HG03520 (cell line): Measurements from ENCODE around the gene TRIM40.

ENCODE experiments used
- ATAC-seq: cut with Tn5 transposase; IDR thresholded peaks from one replicate; pipeline ENCODE4 v1.9.1; 2021; ENCODE audit warnings: mild to moderate bottlenecking, moderate library complexity; ENCODE audit not compliant: unreplicated experiment

The TRIM40 gene

DNA sequence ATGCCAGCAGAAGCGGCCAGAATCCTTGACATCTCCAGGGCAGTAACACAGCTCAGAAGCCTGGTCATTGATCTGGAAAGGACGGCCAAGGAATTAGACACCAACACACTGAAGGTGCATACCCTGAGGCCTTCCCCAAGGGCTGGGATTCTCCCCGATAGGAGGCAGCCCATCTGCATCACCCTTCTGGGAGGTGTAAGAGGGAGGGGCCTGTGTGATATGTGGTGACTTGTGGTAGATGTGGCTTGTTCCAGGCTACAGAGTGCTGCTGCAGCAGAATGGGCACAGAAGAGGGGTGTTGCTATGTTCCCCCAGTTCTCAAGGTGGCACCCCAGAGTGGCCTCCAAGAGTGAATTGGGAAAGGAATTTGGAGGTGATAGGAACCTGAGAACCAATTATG lies 11.2 kb downstream of the TRIM40 start:
- no peak for ATAC-seq

DNA sequence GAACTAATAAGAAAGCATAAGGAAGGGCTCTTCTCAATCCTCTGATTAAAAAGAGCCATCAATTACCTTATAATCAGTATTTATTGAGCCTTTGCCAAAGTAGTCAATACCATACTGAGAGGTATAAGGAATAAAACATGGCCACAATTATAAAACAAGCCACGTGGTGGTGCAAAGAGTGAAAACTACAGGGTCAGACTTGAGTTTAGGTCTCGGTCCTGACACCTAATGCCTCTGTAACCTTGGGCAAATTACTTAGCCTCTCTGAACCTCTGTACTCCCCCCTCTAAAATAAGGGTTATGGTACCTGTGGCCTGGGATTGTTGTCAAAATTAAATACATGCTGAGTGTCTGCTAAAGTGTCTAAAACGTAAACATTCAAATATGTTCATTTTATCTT lies 13.3 kb downstream of the TRIM40 start:
- no peak for ATAC-seq

DNA sequence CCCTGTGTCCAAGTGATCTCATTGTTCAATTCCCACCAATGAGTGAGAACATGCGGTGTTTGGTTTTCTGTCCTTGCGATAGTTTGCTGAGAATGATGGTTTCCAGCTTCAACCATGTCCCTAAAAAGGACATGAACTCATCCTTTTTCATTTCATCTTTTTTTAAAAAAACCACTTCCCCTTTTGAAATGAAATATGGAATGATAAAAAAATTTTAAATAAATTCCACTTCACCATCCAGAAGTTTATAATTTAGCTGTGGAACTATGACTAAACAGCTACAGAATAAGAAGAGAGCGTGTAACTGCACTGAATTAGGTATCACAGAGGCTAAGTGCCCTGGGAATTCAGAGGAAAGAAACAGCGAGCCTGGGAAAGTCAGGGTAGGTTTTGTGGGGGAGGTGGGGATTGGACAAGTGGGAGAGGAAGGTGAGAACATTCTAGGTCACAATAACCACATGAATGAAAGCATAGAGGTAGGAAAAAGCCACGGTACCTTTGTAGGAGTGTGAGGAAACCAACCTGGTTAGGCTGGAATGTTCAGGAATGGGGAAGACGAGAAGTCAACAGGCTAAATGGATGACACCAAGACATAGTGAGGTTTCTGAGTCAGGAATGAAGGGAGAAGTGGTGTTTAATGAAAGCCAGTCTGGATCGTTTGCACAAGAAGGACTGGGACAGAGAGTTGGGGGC lies 14.1 kb downstream of the TRIM40 start:
- no peak for ATAC-seq

DNA sequence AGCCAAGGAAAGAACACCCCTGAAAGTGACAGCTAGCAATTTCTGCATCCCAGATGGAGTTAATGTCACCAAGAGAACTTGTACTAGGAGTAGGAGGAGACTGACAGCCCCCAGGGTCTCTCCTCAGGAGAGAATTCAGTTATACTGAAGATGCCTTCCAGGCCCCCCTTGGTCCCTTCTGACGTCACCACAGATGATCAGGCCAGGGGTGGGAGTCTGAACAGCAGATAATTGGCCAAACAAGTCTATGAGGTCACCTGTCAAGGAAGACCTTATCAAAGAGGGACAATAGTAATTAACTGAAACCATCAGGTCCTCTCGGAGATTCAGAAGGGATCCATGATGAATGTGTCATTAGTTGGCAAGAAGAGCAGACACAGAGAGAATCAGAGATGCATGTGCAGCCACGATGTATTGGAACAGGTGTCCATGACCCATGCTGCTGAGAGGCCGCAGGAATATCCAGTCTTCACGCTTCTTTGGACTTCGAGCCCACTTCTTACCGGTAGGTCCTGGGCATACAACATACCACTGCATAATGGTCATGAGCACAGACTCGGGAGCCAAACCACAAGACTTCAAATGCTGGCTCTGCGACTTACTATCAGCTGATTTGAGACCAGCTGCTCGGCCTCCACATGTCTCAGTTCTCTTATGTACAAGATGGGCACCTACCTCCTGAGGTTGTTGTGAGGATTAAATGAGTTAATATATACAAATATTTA lies 14.9 kb downstream of the TRIM40 start:
- no peak for ATAC-seq

DNA sequence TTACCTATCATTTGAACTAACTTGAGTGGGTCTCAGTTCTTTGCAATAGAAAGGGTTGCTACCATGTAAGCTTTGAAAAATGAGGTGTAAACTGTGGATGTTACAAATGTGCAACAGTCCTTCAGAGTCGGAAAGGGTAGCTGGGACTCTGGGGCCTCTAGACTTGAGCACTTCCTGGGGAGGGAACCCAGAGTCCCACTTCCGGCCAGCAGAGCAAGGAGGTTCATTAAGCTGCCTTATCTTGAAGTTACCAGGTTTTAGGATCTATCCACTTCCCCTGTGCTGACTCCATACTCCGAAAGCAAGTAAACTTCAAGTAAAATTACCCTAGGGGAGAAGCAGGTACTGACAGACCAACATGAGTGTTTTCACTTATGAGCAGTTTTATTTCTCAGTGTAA lies 15.6 kb downstream of the TRIM40 start:
- no peak for ATAC-seq

DNA sequence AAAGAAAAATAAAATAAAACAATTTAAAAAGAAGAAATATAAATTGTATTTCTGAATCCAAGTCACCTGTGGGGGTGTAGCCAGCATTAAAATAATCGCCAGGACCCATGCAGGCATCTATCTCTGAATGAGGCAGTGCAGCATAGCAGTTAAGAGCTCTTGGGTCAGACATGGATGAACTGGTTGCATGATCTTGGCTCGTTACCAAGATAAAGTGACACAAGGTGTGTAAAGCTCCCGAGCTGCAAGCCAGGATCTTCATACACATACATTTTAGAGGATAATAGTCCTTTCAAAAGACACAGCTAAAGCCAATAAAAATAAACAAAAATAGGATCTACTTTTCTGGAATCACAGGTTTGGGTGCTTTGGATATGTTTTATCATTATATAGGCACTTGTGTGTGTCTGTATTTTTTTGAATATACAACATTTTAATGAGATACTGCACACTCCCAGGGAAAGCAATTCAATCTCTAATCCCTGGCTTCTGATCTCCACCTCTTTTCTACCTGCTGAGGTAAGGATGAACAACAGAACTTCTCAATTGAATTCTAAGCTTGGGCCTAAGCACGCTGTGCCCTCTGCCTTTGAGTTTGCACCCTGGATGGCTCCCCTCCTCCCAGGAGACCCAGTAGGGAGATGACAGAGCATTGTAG lies 16.2 kb downstream of the TRIM40 start:
- no peak for ATAC-seq

DNA sequence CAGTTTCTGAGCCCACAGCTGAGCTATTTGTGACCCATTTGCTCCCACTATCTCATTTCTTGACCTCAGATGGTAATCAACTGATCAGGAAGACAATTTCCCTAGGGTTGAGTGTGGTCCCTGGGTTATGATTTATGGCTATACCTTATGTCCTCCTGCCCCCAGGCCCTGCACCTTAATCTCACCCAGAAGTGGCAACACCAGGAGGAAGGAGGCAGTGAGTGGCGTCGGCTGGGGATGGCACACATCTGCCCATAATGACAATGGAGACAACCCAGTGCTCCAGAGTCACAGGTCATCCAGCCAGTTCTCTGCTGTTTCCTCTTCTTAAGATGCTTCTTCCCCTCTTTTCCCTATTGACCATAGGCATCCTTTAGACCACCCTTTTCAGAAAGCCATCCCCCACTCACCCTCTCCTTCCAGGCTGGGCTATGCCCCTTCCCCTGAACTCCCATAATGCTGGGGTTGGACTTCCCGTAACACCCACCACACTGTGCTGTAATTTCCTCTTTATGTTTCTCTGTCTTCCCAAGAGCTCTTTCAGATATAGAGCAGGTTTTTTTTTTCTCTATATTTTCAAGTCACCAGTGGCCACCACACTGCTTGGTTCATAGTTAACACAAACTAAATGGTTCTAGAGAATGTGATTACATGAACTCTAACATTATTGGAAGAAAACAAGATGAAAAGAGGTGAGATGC lies 17.1 kb downstream of the TRIM40 start:
- ATAC-seq: no peak

DNA sequence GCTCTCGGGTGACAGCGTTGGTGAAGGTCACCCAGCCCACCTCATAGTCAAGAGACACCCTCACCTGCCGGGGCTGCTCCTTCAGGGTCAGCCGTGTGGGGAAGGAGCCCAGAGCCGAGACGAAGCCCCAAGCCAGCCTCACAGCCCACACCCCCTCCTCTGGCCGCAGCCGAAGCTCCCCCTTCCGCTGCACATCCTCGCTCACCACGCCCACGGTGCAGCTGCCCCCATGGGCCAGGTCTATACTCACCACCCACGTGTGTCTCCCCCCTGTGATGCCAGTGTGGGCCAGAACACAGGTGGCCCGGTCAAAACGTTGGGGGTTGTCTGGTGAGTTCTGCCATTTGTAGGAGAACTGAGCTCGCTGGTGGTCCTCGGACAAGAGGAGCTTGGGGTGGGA lies 18.1 kb downstream of the TRIM40 start:
- no peak for ATAC-seq

DNA sequence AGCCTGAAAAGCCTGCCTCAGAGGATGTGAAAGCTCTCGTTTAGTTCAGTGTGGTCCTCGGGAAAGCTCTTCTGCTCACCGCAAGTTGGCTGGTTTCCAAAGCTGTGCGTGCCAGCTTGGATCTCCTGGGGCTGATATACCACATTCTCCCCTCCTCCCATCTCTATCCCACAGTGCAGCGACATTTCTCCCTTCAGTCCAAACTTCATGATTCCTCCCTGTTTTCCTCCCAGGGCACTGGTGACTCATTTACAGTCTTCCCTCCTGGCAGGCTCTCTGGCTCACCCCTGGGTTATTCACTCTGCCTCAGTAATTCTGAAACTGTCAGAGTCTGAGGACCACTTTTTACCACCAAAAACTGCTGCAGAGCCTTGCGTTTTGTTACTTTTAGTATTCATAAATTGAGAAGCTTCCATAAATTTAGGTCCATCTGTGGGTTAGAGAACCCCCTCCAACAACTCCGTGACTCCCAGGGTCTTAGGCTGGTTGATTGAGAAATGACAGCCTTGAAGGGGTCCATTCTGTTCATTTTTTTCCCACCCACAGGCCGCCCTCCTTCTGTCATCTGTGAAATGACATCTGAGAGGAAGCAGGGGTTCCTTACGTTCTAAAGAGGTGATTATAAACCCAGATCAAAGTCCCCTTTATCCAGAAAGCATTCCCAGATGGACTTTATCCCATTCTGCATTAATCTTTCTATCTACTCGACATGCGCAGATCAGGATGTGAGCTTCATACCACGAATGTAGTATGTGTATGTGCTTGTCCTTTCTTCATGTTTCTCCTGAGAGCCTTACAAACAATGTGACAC lies 19.0 kb downstream of the TRIM40 start:
- ATAC-seq: no peak

DNA sequence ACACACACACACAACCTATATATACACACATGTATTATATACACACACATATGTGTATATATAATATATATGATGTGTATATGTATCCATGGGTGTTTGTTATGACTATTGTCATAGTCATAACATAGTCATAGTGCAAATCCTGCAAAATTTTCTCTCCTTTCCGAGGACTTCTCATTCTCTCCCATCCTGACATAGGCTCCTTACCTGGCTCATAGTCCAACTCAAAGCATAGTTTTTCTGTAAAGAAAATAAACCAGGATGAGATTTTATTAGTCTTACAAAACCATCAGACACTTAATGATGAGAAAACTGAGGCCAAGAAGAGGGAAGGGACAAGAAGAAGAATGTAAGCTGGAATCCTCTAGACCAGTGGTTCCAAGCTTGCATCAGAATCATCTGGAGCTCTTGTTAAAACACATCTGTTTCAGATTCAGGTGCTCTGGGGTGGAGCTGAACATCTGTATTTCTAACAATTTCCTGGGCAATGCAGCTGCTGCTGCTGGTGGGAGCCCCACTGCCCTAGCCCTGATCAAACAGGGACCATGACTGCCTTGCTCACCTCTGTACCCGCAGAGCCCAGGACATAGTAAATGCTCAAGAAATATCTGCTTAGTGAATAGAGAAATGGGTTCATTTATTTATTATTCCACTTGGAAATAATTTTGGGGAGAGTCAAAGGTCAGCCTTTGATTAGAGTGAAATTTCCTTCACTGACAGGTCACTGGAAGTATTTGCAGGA lies 19.8 kb downstream of the TRIM40 start:
- ATAC-seq: no peak

DNA sequence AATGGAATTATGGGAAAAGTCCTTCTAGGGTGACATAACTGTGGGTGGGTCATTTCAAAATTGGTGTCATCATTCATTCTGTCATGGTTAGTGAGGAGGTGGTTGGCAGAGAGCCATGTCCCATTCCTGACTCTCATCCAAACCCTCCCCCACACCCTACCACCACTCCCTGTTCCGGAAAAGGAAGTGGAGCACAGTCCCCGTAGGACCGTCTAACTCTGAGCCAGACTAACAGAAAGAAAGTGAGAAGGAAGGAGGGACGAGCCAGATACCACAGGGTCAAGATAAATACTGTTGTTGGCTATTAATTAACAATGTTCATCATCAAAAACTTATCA lies 20.3 kb downstream of the TRIM40 start:
- ATAC-seq: no peak

DNA sequence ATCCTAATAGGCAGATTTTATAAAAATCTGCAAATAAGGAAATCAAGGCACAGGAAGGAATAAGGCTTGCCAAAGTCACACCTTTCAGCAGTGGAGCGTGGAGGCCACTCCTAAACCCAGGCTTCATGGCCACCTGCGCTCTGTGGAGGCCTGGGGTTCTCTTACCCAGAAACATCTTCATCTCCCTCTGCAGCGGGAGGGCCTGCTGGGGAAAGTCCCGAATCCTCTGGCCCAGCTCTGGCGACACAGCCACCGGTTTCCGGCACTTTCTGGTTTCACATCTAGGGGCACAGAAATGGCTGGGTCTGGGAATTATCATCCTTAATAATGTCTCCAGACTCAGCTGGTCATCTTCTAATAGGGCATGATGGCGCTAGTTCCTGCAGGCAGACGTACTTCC lies 20.8 kb downstream of the TRIM40 start:
- ATAC-seq: no peak

DNA sequence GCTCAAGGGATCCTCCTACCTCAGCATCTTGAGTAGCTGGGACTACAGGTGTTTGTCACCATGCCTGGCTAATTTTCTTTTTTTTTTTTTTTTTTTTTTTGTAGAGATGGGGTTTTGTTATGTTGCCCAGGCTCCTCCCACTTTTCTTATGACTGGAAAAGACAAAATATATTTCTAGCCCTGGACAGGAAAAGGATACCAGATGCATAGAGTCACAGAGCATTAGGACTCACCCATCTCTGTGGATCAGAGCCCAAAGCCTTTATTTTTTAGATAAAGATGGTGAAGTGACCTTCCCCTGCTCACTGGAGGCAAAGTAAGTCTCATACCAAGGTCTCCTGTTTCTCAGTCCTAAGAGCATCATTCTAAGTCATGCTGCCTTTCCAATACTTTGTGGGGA lies 21.6 kb downstream of the TRIM40 start:
- ATAC-seq: no peak

DNA sequence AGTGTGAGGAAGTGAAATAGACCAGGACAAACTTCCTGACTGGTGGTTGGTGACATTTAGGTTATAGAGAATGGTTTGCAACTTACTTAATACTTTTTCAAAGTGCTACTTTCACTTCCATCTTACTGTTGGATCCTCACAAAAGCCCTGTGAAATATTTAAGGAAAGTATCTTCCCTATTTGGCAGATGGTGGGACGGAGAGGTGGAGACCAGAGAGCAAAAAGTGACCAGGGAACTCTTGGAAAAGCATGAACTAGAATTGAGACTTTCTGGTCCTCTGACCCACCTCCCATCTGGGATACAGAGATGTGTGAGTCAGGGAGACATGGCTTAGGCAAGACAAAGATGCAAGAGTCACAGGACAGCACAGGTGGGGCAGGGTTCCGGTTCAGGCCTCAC lies 22.1 kb downstream of the TRIM40 start:
- no peak for ATAC-seq

DNA sequence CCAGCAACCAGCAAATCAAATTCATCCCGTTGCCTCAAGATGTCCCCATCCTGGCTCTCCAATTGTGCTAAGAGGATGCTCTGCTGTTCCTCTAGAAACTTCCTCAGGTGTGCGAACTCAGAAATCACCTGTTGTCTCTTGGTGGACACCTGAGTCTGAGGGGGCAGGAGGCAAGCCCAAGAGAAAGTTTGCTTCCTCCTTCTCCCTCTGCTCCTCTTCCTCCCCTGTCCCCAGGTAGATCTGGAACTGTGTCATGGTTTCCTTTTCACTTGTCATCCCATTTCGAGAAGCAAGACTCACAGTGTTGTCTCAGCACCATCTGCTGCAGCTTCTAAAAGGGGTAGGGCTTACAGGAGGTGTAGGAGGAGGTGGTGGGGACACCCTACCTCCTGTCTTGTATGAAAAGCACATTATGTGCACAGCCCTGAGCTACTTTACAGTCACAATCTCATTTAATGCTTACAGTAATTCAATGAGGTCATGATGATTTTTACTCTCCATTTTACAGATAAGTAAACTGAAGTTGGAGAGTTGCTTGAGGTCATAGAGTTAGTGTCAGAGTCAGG lies 22.6 kb downstream of the TRIM40 start:
- no peak for ATAC-seq

DNA sequence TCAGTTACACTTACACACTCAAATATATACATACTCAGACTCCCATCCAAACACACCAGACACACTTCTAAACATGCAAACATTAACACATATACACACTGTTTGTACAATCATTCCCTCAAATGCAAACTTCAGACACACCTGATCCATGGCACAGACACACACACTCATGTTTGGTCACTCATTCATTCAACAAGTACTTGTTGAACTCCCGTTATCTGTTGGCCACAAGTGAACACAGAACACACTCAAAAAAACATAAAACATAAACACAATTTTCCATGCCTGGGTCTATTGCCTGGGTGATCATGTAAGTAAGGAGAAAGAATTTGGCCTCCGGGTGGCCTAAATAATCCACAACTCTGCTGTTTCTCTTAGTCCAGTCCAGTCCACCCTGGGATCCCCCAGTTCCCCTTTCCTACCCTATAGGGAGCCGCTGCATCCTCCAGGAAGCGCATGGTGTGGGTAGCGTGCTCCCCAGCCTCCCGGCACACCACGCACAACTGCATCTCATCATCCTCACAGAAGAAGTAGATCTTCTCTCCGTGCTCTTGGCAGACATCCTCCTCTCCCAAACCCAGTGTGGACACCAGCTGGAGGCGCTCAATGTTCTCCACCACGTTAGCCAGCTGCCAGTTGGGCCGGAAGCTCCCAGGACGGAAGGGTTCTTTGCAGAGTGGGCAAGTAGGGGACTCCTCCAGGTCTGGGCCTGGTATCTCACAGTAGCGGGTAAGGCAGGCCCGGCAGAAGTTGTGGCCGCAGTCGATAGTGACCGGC lies 24.3 kb downstream of the TRIM40 start:
- ATAC-seq: no peak

DNA sequence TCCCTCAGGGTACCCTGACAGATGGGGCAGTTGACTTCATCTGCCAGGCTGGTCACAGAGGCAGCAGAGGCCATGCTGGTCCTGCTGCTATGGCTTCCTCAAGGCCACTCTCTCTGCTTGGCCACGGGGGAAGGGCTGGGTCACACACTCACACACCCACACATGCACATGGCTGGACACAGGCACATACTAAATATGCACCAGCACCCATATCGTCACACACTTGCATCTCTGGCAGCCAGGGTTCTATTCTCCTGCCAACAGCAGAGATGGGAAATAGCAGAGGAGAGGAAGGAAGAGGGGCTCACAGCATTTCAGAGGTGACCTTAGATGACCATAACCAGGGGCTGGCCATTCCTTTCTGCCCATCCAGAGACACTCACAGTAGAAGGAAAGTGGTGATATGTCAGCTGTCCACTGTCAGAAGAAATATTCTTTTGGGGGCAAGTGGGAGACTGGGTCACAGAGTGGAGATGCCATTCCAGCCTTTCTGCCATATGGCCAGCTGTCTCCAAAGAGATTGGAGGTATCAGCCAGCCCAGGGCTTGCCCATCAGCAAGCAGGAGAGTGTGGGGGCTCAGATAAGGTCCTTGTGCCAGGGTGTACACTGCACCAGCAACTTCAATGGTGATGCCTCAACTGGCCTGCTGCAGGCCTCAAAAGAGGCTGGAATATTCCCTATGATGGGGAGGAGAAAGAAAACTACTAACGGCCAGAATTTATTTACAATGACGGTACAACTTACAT lies 25.0 kb downstream of the TRIM40 start, which contains the start of gene TRIM10:
TRIM10 (minus strand) TSS at position 427 of the 747 bp plus-strand sequence; CDS start at position 74, 353 bp downstream.
- ATAC-seq: no peak
